Kidney glomerular epithelial cell (primary cell): Measurements from ENCODE around the gene NCKAP1.
"Not testable (repeated sequence)": the region's sequence is repeated elsewhere in the genome, so short reads cannot be mapped to it uniquely, and the experiment has no call there.

Experiments used
- DNase-seq: peaks from one replicate; lab custom pipeline; 2025; lab: John Stamatoyannopoulos, UW

Gene NCKAP1

GRCh38 chr2:183038341-183039300, at the start of gene NCKAP1:
NCKAP1 (minus strand) TSS chr2:183038457; CDS start chr2:183038099, 358 bp downstream.
- peak; percentile 83 for DNase-seq

GRCh38 chr2:183081911-183082310, 43.7 kb upstream of the NCKAP1 start:
- DNase-seq = no peak

GRCh38 chr2:183079139-183079775, 41.0 kb upstream of the NCKAP1 start:
- DNase-seq = no peak

GRCh38 chr2:183078464-183079138, 40.3 kb upstream of the NCKAP1 start, which contains the start of gene DUSP19:
DUSP19 (plus strand) TSS chr2:183078747; CDS start chr2:183078934, 187 bp downstream.
- peak; percentile 99 for DNase-seq

GRCh38 chr2:183078163-183078463, 39.9 kb upstream of the NCKAP1 start:
- DNase-seq = no peak

- no peak for DNase-seq
Measured at GRCh38 chr2:183072177-183072576, 33.9 kb upstream of the NCKAP1 start.

- no peak for DNase-seq
Measured at GRCh38 chr2:183070942-183071844, 32.9 kb upstream of the NCKAP1 start.

GRCh38 chr2:183069174-183069573, 30.9 kb upstream of the NCKAP1 start:
- no peak for DNase-seq

GRCh38 chr2:183068561-183068960, 30.3 kb upstream of the NCKAP1 start:
- no peak for DNase-seq

GRCh38 chr2:183063083-183063482, 24.8 kb upstream of the NCKAP1 start:
- no peak for DNase-seq

- DNase-seq = no peak
Measured at GRCh38 chr2:183060571-183061231, 22.4 kb upstream of the NCKAP1 start.

GRCh38 chr2:183059561-183059960, 21.3 kb upstream of the NCKAP1 start:
- peak; percentile 85 for DNase-seq

GRCh38 chr2:183057333-183057985, 19.2 kb upstream of the NCKAP1 start:
- no peak for DNase-seq

- DNase-seq = no peak
Measured at GRCh38 chr2:183049420-183049819, 11.2 kb upstream of the NCKAP1 start.

GRCh38 chr2:183047486-183048125, 9.3 kb upstream of the NCKAP1 start:
- DNase-seq = not testable (repeated sequence)

GRCh38 chr2:183043580-183043979, 5.3 kb upstream of the NCKAP1 start:
- DNase-seq = not testable (repeated sequence)

GRCh38 chr2:183040604-183041003, 2.3 kb upstream of the NCKAP1 start:
- DNase-seq = no peak

- peak; percentile 63 for DNase-seq
Measured at GRCh38 chr2:183037553-183038340, 510 bp downstream of the NCKAP1 start.

GRCh38 chr2:183037074-183037552, 1.1 kb downstream of the NCKAP1 start:
- DNase-seq = peak; percentile 36
